GM08714 (cell line): Measurements from ENCODE around the gene GNG14.
"Not testable (repeated sequence)": the region's sequence is repeated elsewhere in the genome, so short reads cannot be mapped to it uniquely, and the experiment has no call there.

ENCODE experiments used
- H3K4me3 ChIP-seq: fragments of 200-500 bp; sonication (Bioruptor generic); 2 replicates; pipeline ENCODE4 v1.5.1; 2014; ENCODE audit warnings: mild to moderate bottlenecking, low read length, inconsistent platforms
- ZNF274 ChIP-seq: IDR thresholded peaks from 2 replicates; pipeline ENCODE4 v1.6.1; 2012; ENCODE audit warnings: mild to moderate bottlenecking, low read depth, low read length

The GNG14 gene

DNA sequence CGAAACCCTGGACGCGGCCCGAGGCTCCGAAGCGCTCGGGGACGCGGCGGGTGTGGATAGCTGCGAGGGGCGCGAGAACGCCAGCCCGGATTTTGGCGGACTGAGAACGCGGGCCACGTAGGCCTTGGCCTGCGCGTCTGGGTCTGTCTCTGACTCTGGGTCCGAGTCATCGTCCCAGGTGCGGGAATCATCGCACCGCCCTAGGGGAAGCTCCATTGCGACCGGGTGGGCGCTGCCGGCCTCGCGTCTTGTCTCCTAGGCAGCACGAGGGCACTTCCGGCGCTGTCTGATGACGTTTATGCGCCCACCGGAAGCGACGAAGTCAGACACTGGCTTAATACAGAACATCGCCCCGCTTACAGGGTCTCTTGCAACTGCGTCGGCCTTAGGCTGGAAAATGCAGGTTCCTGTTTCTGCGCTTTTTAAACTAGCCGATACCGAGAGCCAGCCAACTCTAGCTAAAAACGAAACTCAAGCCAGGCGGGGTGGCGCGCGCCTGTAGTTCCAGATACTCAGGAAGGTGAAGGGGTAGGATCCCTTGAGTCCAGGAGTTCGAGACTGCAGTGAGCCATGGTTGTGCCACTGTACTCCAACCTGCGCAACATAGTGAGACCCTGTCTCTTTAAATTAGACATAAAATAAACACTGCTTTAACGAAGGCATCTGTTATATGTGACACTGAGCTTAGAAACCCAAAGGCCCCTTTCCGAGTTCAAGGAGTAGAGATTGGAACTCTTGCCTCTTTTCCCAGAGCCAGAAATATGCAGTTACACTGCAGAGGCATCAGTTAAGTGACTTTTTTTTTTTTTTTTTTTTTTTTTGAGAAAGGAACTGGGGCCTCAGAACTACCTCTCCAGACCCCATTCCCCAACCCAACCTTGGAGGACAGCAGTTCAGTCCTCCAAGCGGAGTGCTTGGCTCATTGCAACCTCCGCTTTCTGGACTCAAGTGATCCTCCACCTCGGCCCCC lies 8.9 kb downstream of the GNG14 start, which contains the start of gene FBXW9:
Gene FBXW9 (minus strand): TSS at position 266 of the 970 bp plus-strand sequence. CDS start 50 bp downstream, at position 216.
- no peak for TF ChIP-seq ZNF274
- peak within 1 kb of the TSS; percentile 77 for H3K4me3 ChIP-seq

DNA sequence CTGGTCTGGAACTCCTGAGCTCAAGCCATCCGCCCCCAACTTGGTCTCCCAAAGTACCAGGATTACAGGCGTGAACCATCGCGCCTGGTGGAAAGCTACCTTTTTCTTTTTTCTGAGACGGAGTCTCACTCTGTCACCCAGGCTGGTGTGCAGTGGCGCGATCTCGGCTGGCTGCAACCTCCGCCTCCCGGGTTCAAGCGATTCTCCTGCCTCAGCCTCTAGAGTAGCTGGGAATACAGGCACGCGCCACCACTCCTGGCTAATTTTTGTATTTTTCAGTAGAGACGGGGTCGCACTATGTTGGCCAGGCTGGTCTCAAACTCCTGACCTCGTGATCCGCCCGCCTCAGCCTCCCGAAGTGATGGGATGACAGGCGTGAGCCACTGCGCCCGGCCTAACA lies 9.6 kb downstream of the GNG14 start:
- peak overlapping the region; percentile 77; the same call in 1 of the 2 replicates for H3K4me3 ChIP-seq

DNA sequence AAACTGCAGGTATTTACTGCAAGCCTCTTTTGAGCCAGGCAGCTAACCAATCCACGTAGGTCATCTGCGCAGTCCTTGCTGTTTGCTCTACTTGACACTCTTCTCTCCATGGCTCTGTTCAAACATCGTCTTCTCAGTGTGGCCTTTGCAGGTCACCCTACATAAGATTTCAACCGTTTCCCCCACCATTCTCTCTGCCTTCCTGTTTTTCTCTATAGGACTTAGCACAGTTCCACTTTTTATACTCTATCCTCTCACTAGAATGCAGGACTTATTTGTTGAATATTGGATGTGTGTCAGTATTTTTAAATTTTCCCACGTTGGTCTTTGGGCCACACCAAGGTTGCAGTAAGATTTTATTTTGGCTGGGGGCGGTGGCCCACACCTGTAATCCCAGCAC lies 10.3 kb downstream of the GNG14 start:
- TF ChIP-seq ZNF274: no peak
- H3K4me3 ChIP-seq: no peak overlapping the region

DNA sequence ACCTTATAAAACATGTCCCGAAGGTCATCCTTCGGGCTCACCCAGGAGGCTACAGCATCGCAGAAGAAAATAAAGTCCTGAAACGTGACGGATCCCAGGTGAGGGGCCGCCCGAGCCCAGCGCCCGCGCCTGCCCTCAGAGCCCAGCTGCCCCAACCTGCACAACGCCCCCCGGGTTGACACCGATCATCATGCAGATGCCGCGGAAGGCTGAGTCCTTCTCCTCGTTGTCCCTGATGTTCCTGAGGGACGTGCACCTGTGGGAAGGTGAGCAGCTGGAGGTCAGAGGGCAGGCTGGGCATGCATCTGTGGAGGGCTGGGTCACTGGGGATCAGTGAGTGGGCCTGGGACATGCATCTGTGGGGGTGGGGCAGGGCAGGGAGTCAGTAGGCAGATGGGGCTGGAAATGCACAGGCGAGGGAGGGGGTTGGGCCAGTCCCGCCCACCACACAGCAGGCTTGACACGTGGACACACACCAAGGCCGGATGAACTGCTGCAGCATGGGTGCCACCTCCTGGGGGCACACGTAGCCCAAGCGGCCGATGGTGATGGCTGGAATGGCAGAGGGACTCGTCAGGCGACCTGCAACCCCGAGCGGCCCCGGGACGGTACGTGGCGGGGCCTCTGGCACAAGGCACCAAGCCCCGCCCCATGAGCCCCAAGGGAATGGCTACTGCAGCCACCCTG lies 13.9 kb downstream of the GNG14 start:
- H3K4me3 ChIP-seq: no peak overlapping the region
- TF ChIP-seq ZNF274: no peak

DNA sequence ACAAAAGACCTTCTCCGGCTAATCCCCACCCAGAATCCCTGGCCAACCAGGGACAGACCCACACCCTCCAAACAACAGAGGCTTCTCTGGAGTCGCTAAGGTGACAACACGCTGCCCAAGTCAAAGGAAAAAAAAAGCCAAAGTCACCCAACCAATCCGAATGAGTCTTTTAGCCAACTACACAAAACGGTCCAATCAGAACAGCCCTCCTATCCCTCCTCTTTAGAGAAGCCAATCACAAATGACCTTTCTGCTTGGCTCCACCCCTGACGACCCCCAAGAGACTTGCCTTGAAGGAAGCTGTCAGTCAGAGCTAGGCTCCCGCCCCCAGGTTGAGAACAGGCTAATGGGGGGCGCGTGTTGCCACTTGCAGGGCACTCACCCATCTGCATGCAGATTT lies 15.2 kb downstream of the GNG14 start:
- no peak overlapping the region for H3K4me3 ChIP-seq
- TF ChIP-seq ZNF274: no peak

DNA sequence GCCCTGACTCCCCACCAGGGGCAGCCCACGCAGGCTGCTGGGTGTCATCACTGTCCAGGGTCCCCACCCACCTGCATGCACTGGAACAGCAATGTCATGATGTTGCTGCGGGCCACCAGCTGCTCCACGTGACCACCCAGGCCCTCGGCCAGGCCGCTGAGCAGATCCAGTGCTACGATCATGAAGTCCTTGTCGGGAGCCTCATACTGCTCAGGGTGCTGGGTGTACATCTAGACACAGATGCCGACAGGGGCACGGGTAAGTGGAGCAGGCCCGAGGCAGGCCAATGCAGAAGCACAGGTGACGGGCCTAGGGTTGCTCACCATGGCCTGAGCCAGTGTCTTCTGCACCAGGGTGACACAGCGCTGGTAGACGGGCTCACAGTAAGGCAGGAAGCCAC lies 17.4 kb downstream of the GNG14 start:
- H3K4me3 ChIP-seq: no peak overlapping the region
- TF ChIP-seq ZNF274: no peak

DNA sequence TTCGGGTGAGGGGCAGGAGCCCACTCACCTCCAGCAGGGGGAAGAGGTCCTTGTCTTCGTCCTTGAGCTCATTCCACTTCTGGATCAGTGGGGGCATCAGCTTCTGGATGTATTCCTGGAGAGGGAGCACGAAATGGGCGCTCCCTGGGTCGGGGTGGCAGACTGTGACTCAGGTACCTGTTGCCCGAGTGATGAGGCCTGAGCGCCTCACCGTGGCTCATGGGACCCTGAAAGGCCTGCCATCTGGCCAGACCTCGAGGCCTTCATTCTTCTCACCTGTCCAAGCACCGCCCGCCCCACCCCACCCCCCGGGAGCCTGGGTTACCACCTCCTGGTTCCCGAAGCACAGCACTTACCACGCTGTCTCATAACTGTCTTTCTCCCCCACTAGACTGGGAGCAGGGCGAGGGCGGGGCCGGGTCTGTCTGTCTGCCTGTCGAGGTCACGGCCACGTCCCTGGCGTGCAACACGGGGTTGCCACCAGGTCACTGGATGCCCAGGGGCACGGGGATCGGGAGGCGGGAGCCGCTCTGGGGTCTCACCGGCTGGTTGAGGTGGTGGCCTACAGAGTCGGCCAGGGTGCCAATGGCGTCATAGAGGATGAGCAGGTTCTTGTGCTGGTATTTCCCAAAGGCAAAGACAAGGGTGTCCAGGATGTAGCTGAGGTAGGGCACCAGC lies 18.0 kb downstream of the GNG14 start:
- no peak for TF ChIP-seq ZNF274
- H3K4me3 ChIP-seq: no peak overlapping the region

DNA sequence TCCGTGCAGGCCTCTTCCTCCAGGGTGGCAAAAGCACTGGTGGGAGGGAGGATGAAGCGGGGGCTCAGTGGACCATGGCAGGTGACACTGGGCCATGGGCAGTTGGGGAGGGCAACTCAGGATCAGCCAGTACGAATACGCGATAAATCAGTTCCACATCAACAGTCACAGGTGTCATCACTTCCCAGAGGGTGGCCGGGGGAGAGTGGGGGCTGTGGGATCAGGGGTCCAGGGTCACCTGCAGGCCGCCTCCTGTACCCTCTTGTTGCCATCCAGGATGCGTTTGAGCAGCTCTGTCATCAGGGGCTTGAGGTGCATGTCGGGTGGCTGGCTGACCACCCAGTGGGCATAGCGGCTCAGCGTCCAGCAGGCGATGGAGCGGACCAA lies 18.5 kb downstream of the GNG14 start:
- no peak for TF ChIP-seq ZNF274
- no peak overlapping the region for H3K4me3 ChIP-seq

DNA sequence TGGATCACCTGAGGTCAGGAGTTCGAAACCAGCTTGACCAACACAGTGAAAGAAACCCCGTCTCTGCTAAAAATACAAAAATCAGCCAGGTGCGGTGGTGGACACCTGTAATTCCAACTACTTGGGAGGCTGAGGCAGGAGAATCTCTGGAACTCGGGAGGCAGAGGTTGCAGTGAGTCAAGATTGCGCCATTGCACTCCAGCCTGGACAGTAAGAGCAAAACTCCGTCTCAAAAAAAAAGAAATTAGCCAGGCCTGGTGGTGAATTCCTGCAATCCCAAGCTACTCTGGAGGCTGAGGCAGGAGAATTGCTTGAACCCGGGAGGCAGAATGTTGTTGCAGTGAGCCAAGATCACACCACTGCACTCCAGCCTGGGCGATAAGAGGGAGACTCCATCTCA lies 20.8 kb downstream of the GNG14 start:
- no peak for TF ChIP-seq ZNF274

DNA sequence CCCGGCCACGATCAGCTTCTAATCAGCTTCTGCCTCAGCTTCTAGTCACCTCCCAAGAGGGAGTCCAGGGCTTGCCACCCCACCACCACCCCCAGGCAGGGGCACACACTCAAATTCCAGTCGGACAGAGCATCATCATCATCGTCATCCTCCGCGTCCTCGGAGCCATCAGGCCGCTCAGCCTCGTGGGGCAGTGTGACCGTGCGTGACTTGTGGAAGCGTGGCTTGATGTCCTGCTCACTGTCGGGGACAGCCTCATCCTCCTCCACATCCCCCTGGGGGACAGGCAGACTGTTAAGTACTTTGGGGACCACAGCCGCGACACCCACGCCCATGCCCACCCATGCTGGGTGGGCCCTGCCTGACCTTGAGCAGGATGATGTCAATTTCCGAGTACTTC lies 23.4 kb downstream of the GNG14 start:
- H3K4me3 ChIP-seq: no peak overlapping the region
- TF ChIP-seq ZNF274: no peak

More for the DNA sequence above, 20.8 kb downstream of the GNG14 start:
- H3K4me3 ChIP-seq: no peak overlapping the region

DNA sequence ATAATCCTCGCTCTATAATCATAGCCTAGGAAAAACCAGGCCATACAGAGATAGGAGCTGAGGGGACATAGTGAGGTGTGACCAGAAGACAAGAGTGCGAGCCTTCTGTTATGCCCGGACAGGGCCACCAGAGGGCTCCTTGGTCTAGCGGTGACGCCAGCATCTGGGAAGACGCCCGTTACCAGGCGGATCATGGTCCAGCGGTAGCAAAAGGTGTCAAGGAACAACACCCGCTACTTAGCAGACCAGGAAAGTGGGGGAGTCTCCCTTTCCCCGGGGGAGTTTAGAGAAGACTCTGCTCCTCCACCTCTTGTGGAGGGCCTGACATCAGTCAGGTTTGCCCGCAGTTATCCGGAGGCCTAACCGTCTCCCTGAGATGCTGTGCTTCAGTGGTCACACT lies 24.3 kb downstream of the GNG14 start:
- H3K4me3 ChIP-seq: not testable (repeated sequence)

DNA sequence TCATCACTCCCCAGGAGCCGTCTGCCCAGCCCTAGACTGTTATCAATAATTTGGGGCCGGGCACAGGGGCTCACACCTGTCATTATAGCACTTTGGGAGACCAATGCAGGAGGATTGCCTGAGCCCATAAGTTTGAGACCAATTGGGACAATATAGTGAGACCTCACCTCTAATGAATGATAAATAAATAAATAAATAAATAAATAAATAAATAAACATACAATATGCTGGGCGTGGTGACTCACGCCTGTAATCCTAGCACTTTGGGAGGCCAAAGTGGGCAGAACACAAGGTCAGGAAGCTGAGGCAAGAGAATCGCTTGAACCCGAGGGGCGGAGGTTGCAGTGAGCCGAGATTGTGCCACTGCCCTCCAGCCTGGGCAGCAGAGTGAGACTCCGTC lies 25.5 kb downstream of the GNG14 start:
- not testable (repeated sequence) for H3K4me3 ChIP-seq

DNA sequence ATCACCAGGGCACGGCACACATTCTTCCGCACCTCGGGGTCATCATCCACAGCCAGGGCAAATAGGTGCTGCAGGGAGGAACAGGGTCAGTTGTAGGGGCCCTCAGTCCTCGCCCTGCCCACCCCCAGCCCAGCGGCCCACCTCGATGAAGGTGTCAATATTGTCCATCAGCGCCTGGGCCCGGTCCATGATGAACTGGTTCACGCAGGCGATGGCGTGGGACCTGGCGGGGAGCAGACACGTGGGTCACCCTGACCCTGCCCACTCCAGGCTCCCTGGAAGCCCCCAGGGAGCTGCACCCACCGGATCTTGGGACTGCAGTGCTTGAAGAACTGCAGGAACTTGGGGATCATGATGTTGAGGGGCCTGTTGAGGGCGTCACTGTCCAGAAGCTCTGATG lies 27.3 kb downstream of the GNG14 start:
- TF ChIP-seq ZNF274: no peak
- no peak overlapping the region for H3K4me3 ChIP-seq

DNA sequence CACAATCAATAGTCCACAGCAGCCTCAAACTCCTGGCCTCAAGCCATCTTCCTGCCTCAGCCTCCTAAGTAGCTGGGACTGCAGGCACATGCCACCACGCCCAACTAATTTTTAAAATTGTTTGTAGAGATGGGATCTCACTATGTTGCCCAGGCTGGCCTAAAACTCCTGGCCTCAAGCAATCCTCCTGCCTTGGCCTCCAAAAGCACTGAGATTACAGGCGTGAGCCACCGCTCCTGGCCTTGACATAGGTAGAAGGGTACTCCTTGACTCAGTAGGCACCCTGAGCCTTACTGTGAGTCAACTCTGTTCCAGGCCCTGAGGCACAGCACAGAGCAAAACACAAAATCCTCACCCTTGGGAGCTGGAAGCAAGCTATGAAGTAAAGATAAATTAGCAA lies 28.1 kb downstream of the GNG14 start:
- H3K4me3 ChIP-seq: no peak overlapping the region
- TF ChIP-seq ZNF274: no peak

DNA sequence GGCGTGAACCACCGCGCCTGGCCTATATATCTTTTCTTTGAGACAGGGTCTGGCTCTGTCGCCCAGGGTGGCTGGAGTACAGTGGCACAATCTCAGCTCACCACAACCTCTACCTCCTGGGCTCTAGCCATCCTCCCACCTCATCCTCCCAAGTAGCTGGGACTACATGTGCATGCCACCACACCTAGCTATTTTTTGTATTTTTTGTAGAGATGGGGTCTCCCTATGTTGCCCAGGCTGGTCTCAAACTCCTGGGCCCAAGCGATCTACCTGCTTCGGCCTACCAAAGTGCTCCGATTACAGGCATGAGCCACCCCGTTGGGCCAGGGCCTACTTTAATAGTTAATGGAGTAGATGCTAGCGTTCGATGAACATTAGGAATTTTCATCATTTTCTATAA lies 32.5 kb downstream of the GNG14 start:
- no peak for TF ChIP-seq ZNF274
- H3K4me3 ChIP-seq: peak overlapping the region; percentile 86; the same call in 1 of the 2 replicates
